ENCODE measurements around the gene PDE4D. TPM values are rescaled to one million over a fixed set of nuclear protein-coding genes. Genes with fewer than 3 reads are reported as not detected.

Gene PDE4D
- total and polyA plus RNA-seq, 12 donors: 1.2 to 18.9 (median 2.1) TPM

- Histone ChIP-seq H3K36me3 (replicated peaks in 1 of 2) (no peaks in the 10 kb centered on the region), H3K4me3 (no peak overlapping the region), H3K4me1 (replicated peaks in 1 of 2) (no peaks in the 10 kb centered on the region), H3K9me3 (replicated peaks in 1 of 3) (no peaks in the 10 kb centered on the region), H3K27ac (no peak overlapping the region), H3K27me3 (no peaks in the 10 kb centered on the region)
- intact Hi-C loops (cut with DNase I): loop anchor here in 1 of 2 donors (5.0 kb wide), 1 partner anchor 163 kb away; no protein-coding TSS in a partner anchor
- no peak for DNase-seq
- no peak for TF ChIP-seq CTCF (IDR thresholded peaks at IDR 0.05)
- no peak for TF ChIP-seq POLR2A (IDR thresholded peaks at IDR 0.05)
- WGBS, 4 donors: 81 to 93% (median 86%) methylated on average over 1 of the region's 1 CpG
Measured at GRCh38 chr5:59198832-59199231, 694.7 kb downstream of the PDE4D start.

- intact Hi-C loops (cut with DNase I): loop anchor here in 1 of 2 donors (5.0 kb wide), 1 partner anchor 164 kb away; no protein-coding TSS in a partner anchor
- H3K27ac ChIP-seq: no peak overlapping the region
- TF ChIP-seq CTCF (IDR thresholded peaks at IDR 0.05) (no peak), POLR2A (IDR thresholded peaks at IDR 0.05) (no peak)
- H3K36me3 ChIP-seq (replicated peaks in 1 of 2): no peaks in the 10 kb centered on the region
- H3K9me3 ChIP-seq (replicated peaks in 1 of 3): no peaks in the 10 kb centered on the region
- no peaks in the 10 kb centered on the region for H3K27me3 ChIP-seq
- H3K4me3 ChIP-seq: no peak overlapping the region
- no peak for DNase-seq
- H3K4me1 ChIP-seq (replicated peaks in 1 of 2): no peaks in the 10 kb centered on the region
- WGBS, 4 donors: 81 to 94% (median 89%) methylated on average over 2 of the region's 2 CpGs
Measured at GRCh38 chr5:59198365-59198764, 695.2 kb downstream of the PDE4D start.

DNA sequence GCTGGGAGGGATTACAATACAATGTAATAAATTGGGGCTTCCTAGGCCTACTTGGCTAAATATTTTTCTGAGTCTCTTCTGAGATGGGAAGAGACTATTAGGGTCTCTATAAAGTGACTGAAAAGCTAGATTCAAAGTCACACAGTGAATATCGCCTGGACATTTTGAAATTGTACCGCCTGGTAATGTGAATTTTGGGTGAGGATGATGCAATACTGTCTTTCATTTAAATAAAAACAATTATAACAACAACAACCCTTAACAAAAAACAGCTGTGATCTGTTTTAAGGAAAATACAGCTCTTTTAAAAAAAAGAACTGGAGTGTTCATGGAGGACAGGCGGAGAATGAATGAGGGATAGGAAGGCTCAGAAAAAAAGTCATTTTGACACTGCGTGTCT, 695.6 kb downstream of the PDE4D start:
- Histone ChIP-seq H3K4me1 (replicated peaks in 1 of 2) (no peaks in the 10 kb centered on the region), H3K9me3 (replicated peaks in 1 of 3) (no peaks in the 10 kb centered on the region), H3K36me3 (replicated peaks in 1 of 2) (no peaks in the 10 kb centered on the region), H3K27me3 (no peaks in the 10 kb centered on the region), H3K27ac (no peak overlapping the region), H3K4me3 (no peak overlapping the region)
- 63 to 72% (median 67%) methylated on average over 4 of the region's 4 CpGs for WGBS, 4 donors
- no peak for TF ChIP-seq POLR2A (IDR thresholded peaks at IDR 0.05)
- TF ChIP-seq CTCF (IDR thresholded peaks at IDR 0.05): no peak
- intact Hi-C loops (cut with DNase I): loop anchor here in 1 of 2 donors (5.0 kb wide), 1 partner anchor 164 kb away; no protein-coding TSS in a partner anchor
- DNase-seq: no peak

DNA sequence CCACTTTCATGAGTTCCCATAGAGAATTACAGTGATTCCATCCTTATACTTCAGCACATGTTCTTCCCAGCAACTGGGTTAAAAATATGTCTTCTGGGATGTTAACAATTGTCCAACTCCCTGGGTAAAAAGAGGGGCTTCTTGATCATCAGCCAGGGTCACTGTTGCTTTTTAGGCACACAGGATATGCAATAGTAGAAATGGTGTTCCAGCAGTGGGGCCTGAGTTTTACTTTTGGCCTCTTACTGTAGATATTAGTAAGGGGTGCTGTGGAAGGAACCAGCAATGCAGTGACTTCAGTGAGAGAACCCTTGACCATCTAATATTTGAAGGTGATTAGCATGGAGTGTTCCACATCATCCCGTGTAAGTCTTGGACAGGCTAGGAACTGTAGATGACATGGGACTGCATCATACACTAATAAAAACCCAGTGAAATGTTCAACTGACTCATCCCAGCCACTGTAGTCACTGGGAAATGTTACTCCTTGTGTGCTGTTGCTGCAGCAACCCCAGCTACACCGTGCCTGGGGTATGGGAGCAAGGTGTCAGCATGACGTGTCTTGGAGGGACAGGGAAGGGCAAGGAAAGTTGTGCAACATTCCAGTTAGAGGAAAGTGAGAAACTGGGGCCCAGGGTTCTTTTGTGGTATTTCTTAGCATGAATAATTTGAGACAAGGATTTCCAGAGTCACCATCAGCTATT, 699.8 kb downstream of the PDE4D start:
- H3K27me3 ChIP-seq: no peaks in the 10 kb centered on the region
- TF ChIP-seq CTCF (IDR thresholded peaks at IDR 0.05) (no peak), POLR2A (IDR thresholded peaks at IDR 0.05) (no peak)
- no peaks in the 10 kb centered on the region for H3K9me3 ChIP-seq (replicated peaks in 1 of 3)
- DNase-seq: no peak
- H3K4me3 ChIP-seq: no peak overlapping the region
- H3K4me1 ChIP-seq (replicated peaks in 1 of 2): peaks cover 0 to 2% of the 10 kb centered on the region in 2 donors
- no peaks in the 10 kb centered on the region for H3K36me3 ChIP-seq (replicated peaks in 1 of 2)
- 66 to 82% (median 78%) methylated on average over 3 of the region's 3 CpGs for WGBS, 4 donors
- H3K27ac ChIP-seq: no peak overlapping the region
- intact Hi-C loops (cut with DNase I): loop anchor here in 1 of 2 donors (5.0 kb wide), 1 partner anchor 184 kb away; no protein-coding TSS in a partner anchor
